HEK293T (cell line): ENCODE data around the gene MOGAT3.

Experiments
- CTBP1 ChIP-seq: fragments of 450-650 bp; IDR thresholded peaks from 2 replicates; pipeline ENCODE4 v1.6.1; 2016; ENCODE audit warnings: borderline replicate concordance
- ELF4 ChIP-seq: fragments of 450-650 bp; IDR thresholded peaks from 2 replicates; pipeline ENCODE4 v1.6.1; 2017; ENCODE audit warnings: antibody characterized with exemption
- FOXA1 ChIP-seq: fragments of 450-650 bp; IDR thresholded peaks from 2 replicates; pipeline ENCODE4 v1.6.1; 2016; ENCODE audit warnings: mild to moderate bottlenecking
- FOXK2 ChIP-seq: fragments of 450-650 bp; IDR thresholded peaks from 2 replicates; pipeline ENCODE4 v1.6.1; 2016; ENCODE audit warnings: mild to moderate bottlenecking
- FOXM1 ChIP-seq: fragments of 450-650 bp; IDR thresholded peaks from 2 replicates; pipeline ENCODE4 v1.6.1; 2017; ENCODE audit warnings: mild to moderate bottlenecking, borderline replicate concordance
- LEF1 ChIP-seq: fragments of 450-650 bp; IDR thresholded peaks from 2 replicates; pipeline ENCODE4 v1.6.1; 2017; ENCODE audit warnings: mild to moderate bottlenecking, borderline replicate concordance
- SP1 ChIP-seq: fragments of 450-650 bp; IDR thresholded peaks from 2 replicates; pipeline ENCODE4 v1.6.1; 2017
- SUZ12 ChIP-seq: fragments of 450-650 bp; IDR thresholded peaks from 2 replicates; pipeline ENCODE4 v1.6.1; 2016; ENCODE audit warnings: mild to moderate bottlenecking

DNA sequence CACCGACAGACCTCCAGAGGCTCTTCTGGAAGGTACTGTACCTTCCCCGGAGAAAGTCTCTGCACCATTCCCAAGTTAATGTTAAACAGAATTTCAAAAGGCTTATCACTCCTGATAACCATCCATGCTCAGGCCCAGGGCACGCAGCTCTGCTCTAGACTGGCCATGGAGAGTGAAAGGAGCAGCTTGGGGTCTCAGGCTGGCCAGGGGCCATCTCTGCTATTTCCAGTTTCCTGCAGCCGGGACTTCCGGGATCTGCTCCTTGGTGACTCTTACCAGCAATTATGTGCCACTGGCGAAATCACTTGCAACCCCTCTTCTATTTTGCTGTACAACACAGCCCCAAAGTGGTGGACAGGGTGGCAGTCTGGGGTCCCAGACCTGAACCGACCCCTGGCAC, 30.8 kb upstream of the MOGAT3 start:
- TF ChIP-seq FOXA1: no peak
- no peak for TF ChIP-seq SP1
- no peak for TF ChIP-seq ELF4
- no peak for TF ChIP-seq CTBP1
- TF ChIP-seq FOXM1: no peak
- TF ChIP-seq SUZ12: no peak
- no peak for TF ChIP-seq FOXK2
- TF ChIP-seq LEF1: no peak
